CD4-positive, alpha-beta T cell treated with Interleukin-4 for 1 hour (primary cell): ENCODE results near the gene ASCC1.
A peak's percentile ranks its signal among the peaks of the same experiment; 100 is the strongest.
"Not testable (repeated sequence)": the region's sequence is repeated elsewhere in the genome, so short reads cannot be mapped to it uniquely, and the experiment has no call there.

Experiments used
- DNase-seq, 2 donors: peaks; one replicate each; pipeline ENCODE4 v3.0.0-alpha.2; 2020 to 2022

Gene ASCC1

DNA sequence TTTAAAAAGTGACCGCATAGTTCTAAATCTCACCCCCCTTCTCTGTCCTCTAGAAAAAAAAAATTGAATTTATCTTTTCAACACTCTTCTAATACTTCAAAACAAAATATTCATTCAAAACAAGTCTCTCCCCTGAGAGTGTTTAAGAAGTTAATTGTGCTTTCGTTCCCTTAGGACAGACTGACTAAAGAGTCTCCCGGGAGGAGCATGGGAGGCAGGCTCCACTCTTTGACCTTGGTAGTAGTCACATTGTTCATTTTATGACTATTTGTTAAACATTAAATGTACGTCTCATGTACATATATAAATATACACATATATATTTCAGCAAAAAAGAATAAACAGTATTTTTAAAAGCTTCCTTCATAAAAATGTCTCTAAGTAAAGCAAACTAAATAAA is 92.5 kb downstream of the ASCC1 start:
- no peak for DNase-seq

DNA sequence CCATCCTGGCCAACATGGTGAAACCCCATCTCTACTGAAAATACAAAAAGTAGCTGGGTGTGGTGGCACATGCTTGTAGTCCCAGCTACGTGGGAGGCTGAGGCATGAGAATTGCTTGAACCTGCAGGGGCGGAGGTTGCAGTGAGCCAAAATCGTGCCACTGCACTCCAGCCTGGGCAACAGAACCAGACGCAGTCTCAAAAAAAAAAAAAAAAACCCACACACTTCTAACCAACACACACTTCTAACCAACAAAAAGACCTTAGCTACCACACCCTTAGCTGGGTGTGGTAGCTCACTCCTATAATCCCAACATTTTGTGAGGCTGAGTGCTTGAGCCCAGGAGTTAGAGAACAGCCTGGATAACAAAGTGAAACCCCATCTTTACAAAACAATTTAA is 93.9 kb downstream of the ASCC1 start:
- no peak for DNase-seq

DNA sequence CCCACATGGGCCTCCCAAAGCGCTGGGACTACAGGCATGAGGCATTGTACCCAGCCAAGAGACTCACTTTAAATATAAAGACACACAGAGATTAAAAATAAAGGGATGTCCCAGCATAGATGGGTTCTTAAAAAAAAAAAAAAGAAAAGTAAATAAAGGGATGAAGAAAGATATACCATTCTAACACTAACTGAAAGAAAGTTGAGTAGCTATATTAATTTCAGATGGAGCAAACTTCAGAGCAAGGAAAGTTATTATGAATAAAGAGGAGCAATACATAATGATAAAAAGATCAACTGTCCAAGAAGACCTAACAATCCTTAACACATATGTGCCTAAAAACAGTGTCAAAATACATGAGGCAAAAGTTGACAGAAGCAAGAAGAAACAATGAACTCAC is 94.7 kb downstream of the ASCC1 start:
- no peak for DNase-seq

DNA sequence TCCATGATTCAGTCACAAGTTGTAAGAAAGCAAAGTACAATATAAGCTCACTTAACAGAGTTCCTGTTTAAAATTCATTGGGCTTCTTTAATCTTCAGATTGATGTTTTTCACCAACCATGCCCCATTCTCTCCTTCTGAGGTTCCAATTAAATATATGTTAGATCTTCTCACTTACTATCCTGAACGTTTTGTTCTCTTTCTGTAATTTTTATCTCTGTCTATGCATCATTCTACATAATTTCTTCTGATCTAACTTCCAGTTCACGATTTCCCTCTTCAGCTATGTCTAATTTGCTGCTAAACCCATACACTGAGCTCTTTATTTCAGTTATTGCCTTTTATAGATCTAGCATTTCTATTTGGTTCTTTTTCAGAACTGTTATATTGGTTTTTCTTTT is 99.7 kb downstream of the ASCC1 start:
- DNase-seq, result no peak

DNA sequence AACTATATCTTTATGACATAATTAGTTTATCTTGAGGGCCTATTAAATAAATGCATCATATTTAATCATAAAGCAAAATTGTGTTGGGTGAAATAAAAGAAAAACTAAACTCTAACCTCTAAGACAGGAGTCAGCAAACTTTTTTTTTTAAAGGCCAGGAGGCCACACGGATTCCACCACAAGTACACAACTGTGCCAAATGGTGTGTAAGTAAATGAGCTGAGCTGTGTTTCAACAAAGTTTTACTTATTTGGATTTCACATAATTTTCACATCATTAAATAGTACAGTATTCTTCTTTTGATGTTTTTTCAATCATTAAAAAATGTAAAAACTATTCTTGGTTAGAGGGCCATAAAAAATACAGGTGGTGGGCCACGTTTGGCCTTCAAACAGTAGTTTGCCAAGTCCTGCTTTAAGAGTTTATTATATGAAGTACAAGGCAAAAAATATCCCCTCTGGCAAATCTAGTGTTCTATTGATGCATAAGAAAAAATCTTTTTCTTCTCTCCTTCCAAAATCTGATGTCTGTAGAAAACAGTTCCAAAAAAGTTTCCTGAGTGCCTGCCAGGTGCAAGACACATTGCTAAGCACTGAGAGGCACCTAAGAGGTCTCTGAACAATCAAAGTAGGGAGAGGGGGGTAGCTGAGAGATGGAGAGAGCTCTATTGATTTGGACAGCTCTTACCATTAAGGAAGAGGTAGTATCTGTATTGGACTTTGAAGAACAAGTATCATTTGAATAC is 101.2 kb downstream of the ASCC1 start:
- no peak for DNase-seq

DNA sequence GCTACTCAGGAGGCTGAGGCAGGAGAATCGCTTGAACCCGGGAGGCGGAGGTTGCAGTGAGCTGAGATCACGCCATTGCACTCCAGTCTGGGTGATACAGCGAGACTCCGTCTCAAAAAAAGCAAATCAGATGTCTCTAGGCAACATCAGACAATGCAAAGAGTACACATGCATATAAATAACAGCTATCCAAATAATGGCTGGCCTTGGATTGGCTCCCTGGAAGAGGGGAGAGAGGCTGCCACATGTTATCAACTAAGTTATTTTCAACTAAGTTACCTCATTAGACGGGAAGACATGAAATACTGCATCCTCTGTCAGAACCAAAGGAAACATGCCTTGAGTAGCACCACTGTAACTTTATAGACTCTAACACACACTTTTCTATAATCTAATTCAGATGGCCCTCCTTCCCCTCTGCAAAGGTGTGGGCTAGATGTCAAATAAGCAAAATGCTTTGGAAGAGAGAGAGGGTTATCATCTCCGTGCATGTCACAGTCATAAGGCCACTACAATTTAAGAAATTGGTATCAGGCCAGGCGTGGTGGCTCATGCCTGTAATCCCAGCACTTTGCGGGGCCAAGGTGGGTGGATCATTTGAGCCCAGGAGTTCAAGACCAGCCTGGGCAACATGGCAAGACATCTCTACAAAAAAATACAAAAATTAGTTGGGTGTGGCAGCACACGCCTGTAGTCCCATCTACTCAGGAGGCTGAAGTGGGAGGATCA is 105.2 kb downstream of the ASCC1 start:
- no peak for DNase-seq

DNA sequence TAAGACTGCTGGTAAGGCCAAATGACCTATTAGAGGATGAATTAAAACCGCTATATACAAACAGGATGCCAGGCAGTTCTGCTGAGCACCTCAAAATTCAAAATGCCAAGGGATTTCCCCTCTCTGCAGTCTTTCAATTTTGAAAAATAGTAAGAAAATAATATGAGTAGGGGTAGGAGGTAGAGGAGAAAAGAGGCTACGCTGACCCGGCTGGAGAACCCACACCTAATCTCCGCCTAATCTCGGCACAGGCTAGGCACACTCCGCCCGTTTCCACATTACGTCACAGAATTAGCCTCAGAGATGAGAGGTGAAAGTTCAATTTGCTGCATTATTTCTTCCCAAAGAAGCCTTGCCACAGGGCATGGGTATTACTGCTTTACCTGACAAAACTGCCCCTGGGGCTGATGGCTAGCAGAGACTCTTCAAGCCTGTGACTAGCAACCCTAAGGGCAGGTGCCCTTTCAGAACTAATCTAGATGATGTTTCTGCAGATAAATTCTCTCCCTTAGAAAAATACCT is 106.4 kb downstream of the ASCC1 start:
- DNase-seq, result peak in 1 of 2 donors; percentile 34

DNA sequence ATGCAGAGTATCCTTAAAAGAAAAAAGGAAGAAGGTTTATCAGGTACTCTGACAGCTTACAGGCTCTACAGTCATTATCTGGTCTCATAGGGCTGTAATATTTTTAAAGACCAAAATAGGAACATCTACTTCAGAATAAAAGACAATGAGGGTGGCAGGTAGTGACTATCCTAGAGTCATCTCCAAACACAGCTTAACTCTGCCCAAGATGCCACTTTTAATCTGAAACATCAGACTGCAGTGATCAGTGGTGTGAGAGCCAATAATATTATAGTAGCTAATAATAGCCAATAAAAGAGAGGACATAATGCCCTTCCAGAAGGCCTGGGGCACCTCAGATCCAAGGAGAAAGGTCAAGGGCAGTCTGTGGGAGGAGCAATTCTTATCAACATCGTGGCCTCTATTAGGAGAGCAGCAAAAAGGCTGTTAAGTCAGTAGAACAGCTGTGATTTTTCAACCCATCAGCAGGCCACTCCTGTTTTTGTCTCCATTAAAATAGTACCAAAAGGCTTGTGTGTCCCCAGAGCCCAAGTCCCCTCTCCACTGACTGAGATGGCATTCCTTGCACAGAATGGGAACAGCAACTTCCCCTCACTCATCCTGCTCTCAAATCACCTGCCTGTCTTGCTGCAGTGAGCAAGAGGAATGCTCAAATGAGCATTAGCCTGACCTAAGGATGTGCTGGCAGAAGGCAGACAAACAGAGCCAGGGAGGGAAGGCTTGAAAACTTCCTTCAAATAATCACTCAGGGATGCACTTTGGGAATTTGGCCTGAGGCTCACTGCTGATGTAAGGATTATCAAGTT is 107.0 kb downstream of the ASCC1 start:
- DNase-seq, result no peak

DNA sequence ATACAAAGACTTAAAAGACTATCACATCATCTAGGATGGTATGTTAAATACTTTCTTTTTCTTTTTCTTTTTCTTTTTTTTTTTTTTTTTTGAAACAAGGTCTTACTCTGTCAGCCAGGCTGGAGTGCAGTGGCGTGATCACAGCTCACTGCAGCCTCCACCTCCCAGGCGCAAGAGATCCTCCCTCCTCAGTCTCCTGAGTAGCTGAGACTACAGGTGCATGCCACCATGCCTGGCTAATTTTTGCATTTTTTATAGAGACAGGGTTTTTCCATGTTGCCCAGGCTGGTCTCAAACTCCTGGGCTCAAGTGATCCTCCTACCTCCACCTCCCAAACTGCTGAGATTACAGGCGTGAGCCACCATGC is 108.1 kb downstream of the ASCC1 start:
- not testable (repeated sequence) for DNase-seq

DNA sequence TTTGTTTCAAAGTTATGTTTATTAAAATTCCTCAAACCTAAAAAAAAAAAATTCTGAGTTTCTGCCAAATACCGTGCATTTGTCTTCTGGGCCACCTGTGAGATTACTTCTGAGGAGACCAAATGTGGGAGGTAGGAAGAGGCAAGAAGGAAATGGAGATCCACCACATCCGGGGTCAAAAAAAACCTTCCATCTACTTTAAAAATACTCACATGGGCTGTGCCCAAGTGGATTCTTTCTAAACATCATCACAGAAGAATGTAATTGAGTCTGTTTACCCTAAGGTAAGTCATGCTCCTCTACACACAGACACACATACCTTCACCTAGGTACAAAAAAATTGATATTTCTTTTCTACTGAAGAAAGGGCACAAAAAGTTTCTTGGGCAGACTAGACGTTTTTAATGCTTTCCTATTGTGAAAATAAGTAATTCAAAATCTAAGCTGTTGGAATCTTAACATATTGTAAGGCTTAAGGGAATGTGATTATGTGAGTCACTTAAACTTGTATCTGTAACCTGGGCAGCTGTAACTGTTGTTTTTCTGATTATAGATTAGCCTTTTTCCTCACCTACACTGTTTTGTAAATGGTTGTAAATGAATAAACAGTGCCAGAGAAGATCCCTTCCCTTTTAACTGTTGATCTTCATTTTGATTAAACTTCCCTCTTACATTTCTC is 108.6 kb downstream of the ASCC1 start:
- DNase-seq, result peak in 1 of 2 donors; percentile 71

DNA sequence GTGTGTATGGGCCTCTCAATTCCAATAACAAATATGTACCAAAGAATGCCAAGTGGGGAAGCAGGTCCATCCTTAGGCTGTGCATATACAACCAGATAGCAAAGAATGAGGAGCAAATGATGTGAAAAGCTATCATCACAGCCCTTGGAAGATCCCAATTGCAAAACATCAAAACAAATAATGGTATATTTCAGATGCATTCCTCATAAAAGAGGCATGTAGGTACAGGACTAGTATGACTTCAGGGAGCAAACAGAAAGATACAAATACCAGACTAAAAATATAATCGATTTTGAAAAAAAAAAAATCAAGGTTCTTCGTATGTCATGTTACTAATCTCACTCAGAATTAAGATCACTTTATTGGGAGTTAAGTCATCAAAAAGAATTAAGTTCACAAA is 109.2 kb downstream of the ASCC1 start:
- DNase-seq, result no peak

DNA sequence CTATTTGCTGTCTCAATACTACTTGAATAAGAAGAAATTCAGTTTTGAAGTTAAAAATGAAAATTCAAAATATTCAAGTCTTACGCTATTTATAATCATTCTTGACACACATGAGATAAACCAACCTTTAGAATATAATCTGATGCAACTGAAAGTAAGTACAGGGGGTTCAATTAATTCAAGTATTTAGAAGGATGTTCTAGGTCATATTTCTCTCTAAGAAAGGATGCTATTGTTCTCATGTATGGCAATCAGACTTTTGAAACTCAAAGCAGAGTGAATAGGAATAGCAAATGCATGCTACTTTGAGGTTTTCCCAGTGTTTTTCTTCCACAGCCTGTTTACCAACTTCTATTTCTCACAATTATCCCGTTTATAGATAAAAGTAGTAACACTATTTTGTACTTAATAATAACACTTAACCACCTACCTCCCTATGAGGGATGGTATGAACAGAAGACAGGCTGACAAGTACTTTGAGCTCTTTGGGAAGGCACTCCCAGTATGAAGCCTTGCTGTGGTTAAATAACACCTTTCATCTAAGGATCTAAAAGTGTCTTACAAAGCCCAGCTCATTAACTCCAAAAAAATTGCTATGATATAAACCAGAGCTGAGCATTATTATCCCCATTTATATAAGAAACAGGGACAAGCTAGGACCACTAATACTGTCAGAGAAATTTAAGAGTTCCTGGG is 109.8 kb downstream of the ASCC1 start:
- DNase-seq, result no peak

DNA sequence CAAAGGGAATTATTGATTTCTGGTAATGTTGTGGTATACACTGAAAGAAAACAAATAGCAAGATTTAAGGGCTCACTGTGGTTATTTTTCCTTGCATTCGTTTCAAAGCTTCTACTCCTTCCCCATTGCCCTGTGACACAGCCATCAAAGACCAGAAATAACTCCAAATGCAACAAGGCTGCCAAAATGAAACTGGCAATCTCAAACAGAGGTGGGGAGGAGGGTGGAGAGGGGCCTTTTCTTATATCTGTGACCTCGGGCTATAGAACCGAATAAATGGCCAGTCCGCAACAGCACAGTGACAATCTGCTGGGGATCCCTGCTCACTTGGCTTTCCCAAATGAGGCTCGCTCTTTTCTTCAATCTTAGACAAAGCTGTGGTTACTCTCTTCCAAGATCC is 110.4 kb downstream of the ASCC1 start:
- DNase-seq, result no peak

DNA sequence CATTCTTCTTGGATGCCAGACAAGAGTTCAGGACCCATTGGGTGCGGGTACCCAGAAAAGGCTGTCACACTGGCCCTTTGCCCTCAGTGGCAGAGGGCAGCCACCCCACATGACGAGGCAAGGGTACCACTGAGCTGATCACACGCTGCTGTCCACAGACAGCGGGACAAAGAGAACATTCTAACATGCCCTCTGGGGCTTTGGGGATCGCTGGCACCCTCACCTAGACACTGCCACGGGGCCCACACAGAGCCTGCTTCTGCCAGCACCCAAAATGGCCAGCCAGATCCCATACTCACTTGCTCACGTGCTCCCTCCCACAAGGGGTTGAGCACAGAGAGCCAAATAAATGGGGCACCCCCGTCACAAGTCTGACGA is 111.0 kb downstream of the ASCC1 start:
- no peak for DNase-seq

DNA sequence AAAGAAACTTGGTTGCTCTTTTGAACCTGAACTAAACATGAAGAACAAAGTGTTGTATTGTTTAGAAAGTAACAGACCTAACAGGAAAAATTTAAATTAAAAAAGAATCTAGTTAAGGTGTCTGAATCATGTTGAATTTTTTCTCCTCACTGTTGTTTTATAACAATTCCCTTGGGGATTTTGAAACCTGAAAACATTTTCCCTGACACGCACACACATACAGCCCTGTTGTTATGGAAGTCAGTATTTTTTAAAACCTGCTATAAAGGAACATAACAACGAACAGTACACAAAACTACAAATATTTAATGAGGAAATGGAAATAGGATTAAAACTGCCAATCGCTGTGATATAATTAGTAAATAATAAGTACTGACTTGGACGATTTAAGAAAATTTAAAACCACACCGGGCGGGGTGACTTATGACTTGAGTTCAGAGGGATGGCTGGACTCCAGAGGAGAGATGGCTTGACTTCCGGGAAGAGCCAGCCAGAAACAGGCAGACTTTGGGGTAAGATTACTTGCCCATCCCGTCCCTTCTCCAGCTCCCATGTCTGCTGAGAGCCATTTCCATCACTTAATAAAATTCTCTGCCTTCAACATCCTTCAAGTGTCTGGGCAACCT is 111.5 kb downstream of the ASCC1 start:
- DNase-seq, result no peak

DNA sequence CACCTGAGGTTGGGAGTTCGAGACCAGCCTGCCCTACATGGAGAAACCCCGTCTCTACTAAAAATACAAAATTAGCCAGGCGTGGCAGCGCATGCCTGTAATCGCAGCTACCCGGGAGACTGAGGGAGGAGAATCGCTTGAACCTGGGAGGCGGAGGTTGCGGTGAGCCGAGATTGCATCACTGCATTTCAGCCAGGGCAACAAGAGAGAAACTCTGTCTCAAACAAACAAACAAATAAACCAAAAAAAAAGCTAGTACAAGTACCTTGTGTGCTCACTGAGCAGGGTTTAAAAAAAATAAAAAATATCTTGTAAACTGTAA is 116.5 kb downstream of the ASCC1 start:
- no peak for DNase-seq

DNA sequence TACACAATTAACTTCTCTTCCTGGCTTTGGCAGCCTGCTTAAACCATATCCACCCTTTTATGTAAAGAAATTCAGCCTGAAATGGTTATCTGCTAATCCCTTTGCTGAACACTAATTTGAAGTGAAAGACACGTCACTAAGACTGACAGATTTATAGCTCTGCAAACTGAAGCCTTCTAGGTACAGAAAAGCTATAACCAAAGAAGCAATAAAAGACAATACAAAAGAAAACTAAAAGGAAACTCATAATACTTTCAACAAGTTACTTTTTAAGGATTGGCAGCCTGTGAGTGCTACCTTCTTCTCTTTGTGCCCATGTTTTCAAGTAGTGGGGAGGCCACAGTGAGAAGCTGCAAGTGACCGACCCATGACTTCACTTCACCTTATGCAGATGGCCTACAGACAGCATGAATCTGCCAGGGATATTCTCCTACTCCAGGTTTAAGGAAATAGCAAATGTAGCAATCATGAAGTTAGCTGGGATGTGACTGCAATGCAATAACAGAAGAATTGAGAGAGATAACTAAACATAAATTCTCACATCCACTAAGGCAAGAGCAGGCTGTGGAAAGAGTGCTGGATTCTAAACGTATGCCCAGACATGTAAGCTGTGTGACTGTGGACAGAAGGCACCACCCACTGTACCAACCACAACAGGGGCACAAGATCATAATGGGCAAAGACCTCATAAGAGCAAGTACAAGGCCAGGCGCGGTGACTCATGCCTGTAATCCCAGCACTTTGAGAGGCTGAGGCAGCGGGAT is 117.1 kb downstream of the ASCC1 start:
- DNase-seq, result no peak

DNA sequence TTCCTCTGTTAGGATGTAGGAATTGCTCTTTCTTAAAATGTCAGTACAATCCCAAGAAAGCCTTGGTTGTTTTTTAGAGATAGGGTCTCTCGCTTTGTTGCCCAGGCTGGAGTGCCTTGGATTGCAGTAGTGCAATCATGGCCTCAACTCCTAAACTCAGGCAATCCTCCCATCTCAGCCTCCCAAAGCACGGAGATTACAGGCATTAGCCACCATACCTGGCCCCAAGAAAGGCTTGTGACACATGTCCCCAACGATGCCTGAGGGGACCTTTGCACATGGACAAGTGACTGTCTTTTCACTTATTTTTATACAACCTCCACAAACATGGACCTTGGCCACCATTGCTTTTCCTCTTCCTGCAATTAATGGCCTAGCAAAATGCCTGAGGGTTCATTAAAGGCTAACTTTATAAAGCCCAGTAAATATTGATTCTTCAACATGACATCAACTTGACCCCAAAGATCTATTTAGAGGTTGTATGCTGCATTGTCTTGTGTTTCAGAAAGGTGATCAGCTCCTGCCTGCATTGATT is 117.7 kb downstream of the ASCC1 start:
- no peak for DNase-seq

DNA sequence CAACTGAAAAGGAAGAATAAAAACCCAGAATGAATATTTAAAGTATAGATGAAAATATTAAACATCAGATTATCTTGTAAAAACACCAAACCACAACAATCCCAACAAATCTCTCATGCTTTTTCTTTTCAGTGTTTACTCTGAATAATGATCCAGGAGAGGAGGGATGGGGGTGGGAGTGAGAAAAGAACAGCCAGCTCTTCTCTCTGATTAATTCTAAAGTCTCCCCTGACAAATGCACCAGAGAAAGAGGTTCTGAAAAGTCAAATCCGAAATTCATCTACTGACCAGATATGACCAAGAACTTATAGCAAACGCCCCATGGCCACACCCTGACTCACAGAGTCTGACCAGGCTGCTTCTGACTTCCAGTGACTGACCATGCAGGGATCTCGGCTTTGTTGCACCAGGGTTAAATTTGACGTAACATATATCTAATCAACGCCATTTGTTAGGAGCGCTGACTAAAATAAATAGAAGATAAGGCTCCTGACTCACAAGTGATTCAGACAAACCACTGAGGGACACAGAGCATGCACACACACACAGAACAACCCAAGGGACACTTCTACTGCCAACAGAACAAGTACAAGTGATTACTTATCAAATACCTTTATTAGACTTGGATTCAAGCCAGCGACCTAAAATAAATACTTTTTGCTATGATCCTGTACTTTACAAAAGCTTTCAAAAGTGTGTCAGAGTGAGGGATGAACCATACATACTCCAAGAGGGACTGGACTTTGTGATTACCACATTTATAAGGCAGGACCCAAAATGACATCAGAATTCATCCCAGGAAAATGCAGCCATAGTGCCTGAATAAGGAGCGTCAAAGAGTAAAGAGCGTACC is 118.4 kb downstream of the ASCC1 start:
- no peak for DNase-seq
